OCI-LY7 (cell line): ENCODE results near the gene CCDC38. TPM values are rescaled to one million over a fixed set of nuclear protein-coding genes. Genes with fewer than 3 reads are reported as not detected.

Experiments
- BruUV-seq: library from RNA; stranded (reverse); fragments of 400-500 nt; replicated peaks from 2 replicates; lab custom pipeline; 2021; lab: Mats Ljungman, UMichigan
- CTCF ChIA-PET: fragments of 300-600 bp; sonication (Branson Sonifier 250); formaldehyde crosslinking; loops from one replicate; lab custom pipeline; 2022; ENCODE audit warnings: antibody characterized with exemption; ENCODE audit not compliant: unreplicated experiment; lab: Charles Lee
- POLR2A ChIA-PET: fragments of 300-600 bp; sonication (Branson Sonifier 250); formaldehyde crosslinking; loops from one replicate; lab custom pipeline; 2022; ENCODE audit warnings: antibody characterized with exemption; lab: Charles Lee
- DNase-seq: peaks from one replicate; pipeline ENCODE4 v3.0.0-alpha.2; 2015; ENCODE audit warnings: low spot score
- H2AFZ ChIP-seq: fragments of 200-600 bp; sonication (generic), shearing (Covaris generic); 2 replicates; pipeline ENCODE4 v1.6.1; 2014; ENCODE audit warnings: mild to moderate bottlenecking, antibody characterized with exemption, low read length, moderate library complexity
- H3K27ac ChIP-seq: fragments of 200-600 bp; sonication (generic); 2 replicates; pipeline ENCODE4 v1.5.1; 2014; ENCODE audit warnings: mixed run types, low read depth, mild to moderate bottlenecking, moderate library complexity, low read length, inconsistent platforms; ENCODE audit not compliant: poor library complexity, severe bottlenecking
- H3K36me3 ChIP-seq: fragments of 200-600 bp; sonication (generic); 2 replicates; pipeline ENCODE4 v1.6.1; 2014; ENCODE audit warnings: mild to moderate bottlenecking, antibody characterized with exemption, low read length, moderate library complexity, mixed read lengths; ENCODE audit not compliant: insufficient read depth
- H3K4me1 ChIP-seq: fragments of 200-600 bp; sonication (generic); 2 replicates; pipeline ENCODE4 v1.5.1; 2014; ENCODE audit warnings: mild to moderate bottlenecking, low read length; ENCODE audit not compliant: insufficient read depth, poor library complexity, severe bottlenecking
- H3K4me2 ChIP-seq: fragments of 200-600 bp; sonication (generic); 2 replicates; pipeline ENCODE4 v1.6.1; 2014; ENCODE audit warnings: mild to moderate bottlenecking, low read length
- H3K4me3 ChIP-seq: fragments of 200-600 bp; sonication (generic); 2 replicates; pipeline ENCODE4 v1.5.1; 2014; ENCODE audit warnings: mild to moderate bottlenecking, low read depth, low read length; ENCODE audit not compliant: poor library complexity, severe bottlenecking
- H3K79me2 ChIP-seq: fragments of 200-600 bp; sonication (generic); 2 replicates; pipeline ENCODE4 v1.6.1; 2016; ENCODE audit warnings: low read depth, mild to moderate bottlenecking, low read length, moderate library complexity, mixed read lengths; ENCODE audit not compliant: insufficient read depth
- H3K9me2 ChIP-seq: fragments of 200-600 bp; sonication (generic); 2 replicates; pipeline ENCODE4 v1.6.1; 2016; ENCODE audit warnings: mild to moderate bottlenecking, low read length, mixed read lengths; ENCODE audit not compliant: insufficient read depth
- H3K9me3 ChIP-seq: fragments of 200-600 bp; sonication (generic); 2 replicates; pipeline ENCODE4 v1.6.1; 2014; ENCODE audit warnings: mild to moderate bottlenecking, mixed run types, low read length, mixed read lengths
- H4K20me1 ChIP-seq: fragments of 200-600 bp; sonication (generic); 2 replicates; pipeline ENCODE4 v1.6.1; 2014; ENCODE audit warnings: mild to moderate bottlenecking, antibody characterized with exemption, low read length, moderate library complexity, mixed read lengths; ENCODE audit not compliant: insufficient read depth
- EZH2phosphoT487 ChIP-seq: fragments of 200-600 bp; sonication (generic); IDR thresholded peaks from 2 replicates; pipeline ENCODE4 v1.6.1; 2018; ENCODE audit warnings: low read depth, borderline replicate concordance, mild to moderate bottlenecking, mixed run types, antibody characterized with exemption, low read length, moderate library complexity, mixed read lengths
- intact Hi-C: fragments of 100-400 bp; cut with micrococcal nuclease; formaldehyde crosslinking; loops from one replicate; pipeline ENCODE4 v1.10.0; 2022; ENCODE audit not compliant: unreplicated experiment
- total RNA-seq, 2 experiments: library from RNA; depleted of rRNA in 1 of 2; stranded (reverse); fragments of >200 nt in 1 of 2; shearing (Covaris generic) in 1 of 2; gene quantifications; 2 replicates each; pipeline ENCODE4 v1.2.3, GENCODE V29; 2014 to 2022
- TF ChIP-seq, protein P1 (sequence below): fragments of 200-600 bp; sonication (generic); conservative IDR thresholded peaks from 2 replicates; pipeline ENCODE4 v1.5.1; 2014; ENCODE audit warnings: mild to moderate bottlenecking, antibody characterized with exemption, low read length, moderate library complexity, mixed read lengths

The CCDC38 gene
- total RNA-seq, 2 experiments from 2014 or later = 0.16 to 0.99 TPM

DNA sequence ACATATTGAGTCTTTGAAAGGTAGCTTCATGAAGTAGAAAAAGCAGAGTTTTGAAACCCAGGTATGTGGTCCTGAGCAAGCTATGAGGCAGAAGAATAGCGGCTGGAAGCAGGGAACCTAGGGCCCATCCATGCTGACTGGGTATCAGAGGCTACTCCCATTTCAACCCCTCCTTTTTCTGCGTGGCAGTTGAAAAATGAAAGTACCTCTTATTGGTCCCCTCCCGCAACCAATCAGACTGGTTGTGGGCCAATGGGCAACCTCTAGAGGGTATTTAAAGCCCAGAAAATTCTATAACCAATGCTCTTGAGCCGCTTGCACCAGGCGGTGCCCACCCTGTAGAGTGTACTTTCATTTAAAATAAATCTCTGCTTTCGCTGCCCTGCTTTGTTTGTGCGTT, 85.3 kb downstream of the CCDC38 start:
- TF ChIP-seq, protein P1, sequence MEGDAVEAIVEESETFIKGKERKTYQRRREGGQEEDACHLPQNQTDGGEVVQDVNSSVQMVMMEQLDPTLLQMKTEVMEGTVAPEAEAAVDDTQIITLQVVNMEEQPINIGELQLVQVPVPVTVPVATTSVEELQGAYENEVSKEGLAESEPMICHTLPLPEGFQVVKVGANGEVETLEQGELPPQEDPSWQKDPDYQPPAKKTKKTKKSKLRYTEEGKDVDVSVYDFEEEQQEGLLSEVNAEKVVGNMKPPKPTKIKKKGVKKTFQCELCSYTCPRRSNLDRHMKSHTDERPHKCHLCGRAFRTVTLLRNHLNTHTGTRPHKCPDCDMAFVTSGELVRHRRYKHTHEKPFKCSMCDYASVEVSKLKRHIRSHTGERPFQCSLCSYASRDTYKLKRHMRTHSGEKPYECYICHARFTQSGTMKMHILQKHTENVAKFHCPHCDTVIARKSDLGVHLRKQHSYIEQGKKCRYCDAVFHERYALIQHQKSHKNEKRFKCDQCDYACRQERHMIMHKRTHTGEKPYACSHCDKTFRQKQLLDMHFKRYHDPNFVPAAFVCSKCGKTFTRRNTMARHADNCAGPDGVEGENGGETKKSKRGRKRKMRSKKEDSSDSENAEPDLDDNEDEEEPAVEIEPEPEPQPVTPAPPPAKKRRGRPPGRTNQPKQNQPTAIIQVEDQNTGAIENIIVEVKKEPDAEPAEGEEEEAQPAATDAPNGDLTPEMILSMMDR = no peak
- TF ChIP-seq EZH2phosphoT487 = no peak
- H3K9me2 ChIP-seq = no peaks in the 10 kb centered on the region
- H3K36me3 ChIP-seq = peaks cover 21% of the 10 kb centered on the region
- no peak overlapping the region for H3K4me2 ChIP-seq
- no peak overlapping the region for H3K27ac ChIP-seq
- no TSS peak for BruUV-seq
- no peaks in the 10 kb centered on the region for H4K20me1 ChIP-seq
- ChIA-PET POLR2A (interaction anchor here (0.6 kb wide), 1 partner anchor 119 kb away, joined by 3 read pairs; no protein-coding TSS in a partner anchor), CTCF (no interaction called here)
- intact Hi-C loops = no loop called here
- DNase-seq = no peak
- H3K79me2 ChIP-seq = peaks cover 34% of the 10 kb centered on the region
- H2AFZ ChIP-seq = peak overlapping the region; percentile 89; the same call in 1 of the 2 replicates
- peaks cover 17% of the 10 kb centered on the region for H3K9me3 ChIP-seq
- H3K4me1 ChIP-seq = peaks cover 14% of the 10 kb centered on the region
- H3K4me3 ChIP-seq = no peak overlapping the region

DNA sequence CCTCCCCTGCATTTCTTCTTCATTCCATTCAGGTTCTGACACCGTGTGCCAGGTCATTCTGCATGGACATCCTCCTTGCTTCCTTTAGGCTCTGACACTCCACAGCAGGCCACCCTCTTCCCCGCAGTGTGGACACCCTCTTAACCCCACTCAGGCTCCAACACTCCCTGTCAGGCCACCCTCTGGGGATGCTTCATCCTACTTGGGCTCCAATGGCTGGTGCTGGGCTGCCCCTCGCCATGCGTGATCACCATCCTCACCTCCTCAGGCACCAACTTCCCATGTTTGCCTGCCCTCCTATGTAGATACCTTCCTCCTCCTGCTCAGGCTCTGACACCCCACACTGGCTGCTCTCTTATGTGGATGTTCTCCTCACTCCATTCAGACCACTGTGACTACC, 90.3 kb downstream of the CCDC38 start:
- H3K9me2 ChIP-seq = no peaks in the 10 kb centered on the region
- no peaks in the 10 kb centered on the region for H3K36me3 ChIP-seq
- BruUV-seq = no TSS peak
- DNase-seq = no peak
- intact Hi-C loops = no loop called here
- POLR2A ChIA-PET = no interaction called here
- no peaks in the 10 kb centered on the region for H3K4me1 ChIP-seq
- TF ChIP-seq EZH2phosphoT487 = no peak
- TF ChIP-seq, protein P1 = no peak
- H4K20me1 ChIP-seq = no peaks in the 10 kb centered on the region
- no peak overlapping the region for H3K4me2 ChIP-seq
- no peaks in the 10 kb centered on the region for H3K9me3 ChIP-seq
- H3K27ac ChIP-seq = no peak overlapping the region
- no peak overlapping the region for H3K4me3 ChIP-seq
- H3K79me2 ChIP-seq = no peaks in the 10 kb centered on the region
- CTCF ChIA-PET = no interaction called here
- no peak overlapping the region for H2AFZ ChIP-seq

DNA sequence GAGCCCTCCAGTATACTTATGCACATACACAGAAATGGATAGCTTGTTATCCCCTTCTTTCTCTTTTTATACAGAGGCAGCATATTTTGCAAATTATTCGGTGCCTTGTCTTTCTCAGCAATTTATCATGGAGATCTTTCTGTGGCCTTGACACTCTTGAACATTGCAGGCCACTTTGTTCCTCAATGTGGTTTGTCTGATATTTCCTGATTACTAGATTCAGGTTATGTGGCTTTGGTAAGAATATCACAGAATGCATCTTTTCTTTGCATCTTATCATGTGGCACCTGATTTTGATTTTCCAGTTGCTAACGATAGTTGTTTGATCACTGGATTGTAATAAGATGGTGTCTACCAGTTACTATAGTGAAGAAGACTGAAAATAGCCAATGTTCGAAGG, 90.8 kb downstream of the CCDC38 start:
- BruUV-seq = no TSS peak
- intact Hi-C loops = no loop called here

More for the DNA sequence above, 90.8 kb downstream of the CCDC38 start:
- POLR2A ChIA-PET = no interaction called here
- no peak overlapping the region for H3K4me3 ChIP-seq
- TF ChIP-seq, protein P1 = no peak
- TF ChIP-seq EZH2phosphoT487 = no peak
- H3K9me2 ChIP-seq = no peaks in the 10 kb centered on the region
- CTCF ChIA-PET = no interaction called here
- no peaks in the 10 kb centered on the region for H3K79me2 ChIP-seq
- H3K4me2 ChIP-seq = no peak overlapping the region
- no peak for DNase-seq
- H3K27ac ChIP-seq = no peak overlapping the region
- H3K4me1 ChIP-seq = no peaks in the 10 kb centered on the region
- no peaks in the 10 kb centered on the region for H3K9me3 ChIP-seq
- no peaks in the 10 kb centered on the region for H3K36me3 ChIP-seq
- no peak overlapping the region for H2AFZ ChIP-seq
- no peaks in the 10 kb centered on the region for H4K20me1 ChIP-seq
